ENCODE data around the gene INO80B. TPM values are rescaled to one million over a fixed set of nuclear protein-coding genes. Genes with fewer than 3 reads are reported as not detected.

The INO80B gene
- total RNA-seq, 1 experiment from 2014 or later: 26.5 TPM

GRCh38 chr2:74414441-74414840, 40.4 kb upstream of the INO80B start:
- H3K27ac ChIP-seq (ENCODE audit: low read length): no peak overlapping the region
- no peak for DNase-seq (ENCODE audit: low read depth, low spot score)
- in situ Hi-C loops (cut with HindIII; ENCODE audit: low pct_unique_long_range_greater_than_20kb, low sequenced_read_pairs): no loop called here
- BruUV-seq (replicated peaks): no TSS peak
- no peaks in the 10 kb centered on the region for H3K4me1 ChIP-seq (ENCODE audit: control insufficient read depth, insufficient read depth, low read length)
- ChIA-PET POLR2A (interaction anchor here (0.6 kb wide), 1 partner anchor 582 kb away, joined by 6 read pairs; no protein-coding TSS in a partner anchor), CTCF (no interaction called here)
- no peak for TF ChIP-seq TCF7L2 (IDR thresholded peaks at IDR 0.05; ENCODE audit: low read depth, low read length)
- TF ChIP-seq CTCF (IDR thresholded peaks at IDR 0.05): no peak
- TF ChIP-seq POLR2AphosphoS5 (IDR thresholded peaks at IDR 0.05; ENCODE audit: low read depth, low read length): no peak
- no peak for TF ChIP-seq SIN3A (IDR thresholded peaks at IDR 0.05; ENCODE audit: borderline replicate concordance, insufficient read depth, low read depth, low read length)
- no peak for TF ChIP-seq REST (IDR thresholded peaks at IDR 0.05; ENCODE audit: insufficient read depth in 1 of 2, low read depth in 2 of 2, low read length in 1 of 2)
- intact Hi-C loops (cut with micrococcal nuclease; ENCODE audit: unreplicated experiment): no loop called here
- no peaks in the 10 kb centered on the region for H3K36me3 ChIP-seq (ENCODE audit: control insufficient read depth, insufficient read depth, low read length)
- H3K9me3 ChIP-seq (ENCODE audit: control insufficient read depth, insufficient read depth, low read depth, low read length): no peaks in the 10 kb centered on the region
- no peak overlapping the region for H3K4me3 ChIP-seq (ENCODE audit: low read depth in 2 of 2, low read length in 2 of 2)
- H3K27me3 ChIP-seq (ENCODE audit: control insufficient read depth, insufficient read depth, low read length): no peaks in the 10 kb centered on the region
- no peak for ATAC-seq

- intact Hi-C loops (cut with micrococcal nuclease; ENCODE audit: unreplicated experiment): no loop called here
- Histone ChIP-seq H3K4me1 (ENCODE audit: control insufficient read depth, insufficient read depth, low read length) (no peaks in the 10 kb centered on the region), H3K27ac (ENCODE audit: low read length) (no peak overlapping the region), H3K36me3 (ENCODE audit: control insufficient read depth, insufficient read depth, low read length) (no peaks in the 10 kb centered on the region), H3K9me3 (ENCODE audit: control insufficient read depth, insufficient read depth, low read depth, low read length) (no peaks in the 10 kb centered on the region), H3K4me3 (ENCODE audit: low read depth in 2 of 2, low read length in 2 of 2) (no peak overlapping the region), H3K27me3 (ENCODE audit: control insufficient read depth, insufficient read depth, low read length) (no peaks in the 10 kb centered on the region)
- no peak for TF ChIP-seq TCF7L2 (IDR thresholded peaks at IDR 0.05; ENCODE audit: low read depth, low read length)
- no peak for TF ChIP-seq POLR2AphosphoS5 (IDR thresholded peaks at IDR 0.05; ENCODE audit: low read depth, low read length)
- TF ChIP-seq REST (IDR thresholded peaks at IDR 0.05; ENCODE audit: insufficient read depth in 1 of 2, low read depth in 2 of 2, low read length in 1 of 2): no peak
- TF ChIP-seq CTCF (IDR thresholded peaks at IDR 0.05): no peak
- no peak for TF ChIP-seq SIN3A (IDR thresholded peaks at IDR 0.05; ENCODE audit: borderline replicate concordance, insufficient read depth, low read depth, low read length)
- in situ Hi-C loops (cut with HindIII; ENCODE audit: low pct_unique_long_range_greater_than_20kb, low sequenced_read_pairs): no loop called here
- ATAC-seq (no peak), DNase-seq (ENCODE audit: low read depth, low spot score) (no peak)
- no TSS peak for BruUV-seq (replicated peaks)
- ChIA-PET CTCF (no interaction called here), POLR2A (no interaction called here)
Measured at GRCh38 chr2:74414881-74415761, 39.8 kb upstream of the INO80B start.
